Choroid plexus epithelial cell (primary cell): ENCODE measurements around the gene GABRE.
"Not testable (repeated sequence)": the region's sequence is repeated elsewhere in the genome, so short reads cannot be mapped to it uniquely, and the experiment has no call there.

Experiments used
- DNase-seq: peaks from one replicate; pipeline ENCODE4 v3.0.0-alpha.2; 2010; ENCODE audit warnings: low read depth
- H3K4me3 ChIP-seq: 2 replicates; pipeline ENCODE4 v1.5.1; 2011; ENCODE audit warnings: low read depth, mild to moderate bottlenecking, control low read depth, low read length, moderate library complexity
- TF ChIP-seq, protein P1 (sequence below): conservative IDR thresholded peaks from 2 replicates; pipeline ENCODE4 v1.5.1; 2011; ENCODE audit warnings: low read depth, mild to moderate bottlenecking, control low read depth, inconsistent platforms, low read length, moderate library complexity

GABRE gene

DNA sequence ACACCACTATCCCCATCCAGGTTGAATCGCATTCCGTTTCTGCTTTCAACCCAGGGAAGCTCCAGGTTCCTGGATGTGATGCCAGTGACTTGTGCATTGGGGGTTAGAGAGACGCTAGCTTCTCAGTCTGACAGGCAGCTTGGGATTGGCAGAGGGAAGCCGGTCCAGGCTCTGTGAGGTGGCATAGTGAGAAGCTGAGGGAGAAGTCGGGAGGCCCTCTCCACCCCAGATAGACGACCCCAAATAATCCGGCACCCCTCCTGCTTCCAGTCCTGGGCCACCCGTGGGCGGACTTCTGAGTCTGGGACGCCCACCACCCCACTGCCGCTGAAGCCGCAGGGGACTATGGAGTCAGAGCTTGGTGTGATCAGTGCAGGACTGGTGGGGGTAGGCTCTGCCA, 54.4 kb downstream of the GABRE start:
- TF ChIP-seq, protein P1, sequence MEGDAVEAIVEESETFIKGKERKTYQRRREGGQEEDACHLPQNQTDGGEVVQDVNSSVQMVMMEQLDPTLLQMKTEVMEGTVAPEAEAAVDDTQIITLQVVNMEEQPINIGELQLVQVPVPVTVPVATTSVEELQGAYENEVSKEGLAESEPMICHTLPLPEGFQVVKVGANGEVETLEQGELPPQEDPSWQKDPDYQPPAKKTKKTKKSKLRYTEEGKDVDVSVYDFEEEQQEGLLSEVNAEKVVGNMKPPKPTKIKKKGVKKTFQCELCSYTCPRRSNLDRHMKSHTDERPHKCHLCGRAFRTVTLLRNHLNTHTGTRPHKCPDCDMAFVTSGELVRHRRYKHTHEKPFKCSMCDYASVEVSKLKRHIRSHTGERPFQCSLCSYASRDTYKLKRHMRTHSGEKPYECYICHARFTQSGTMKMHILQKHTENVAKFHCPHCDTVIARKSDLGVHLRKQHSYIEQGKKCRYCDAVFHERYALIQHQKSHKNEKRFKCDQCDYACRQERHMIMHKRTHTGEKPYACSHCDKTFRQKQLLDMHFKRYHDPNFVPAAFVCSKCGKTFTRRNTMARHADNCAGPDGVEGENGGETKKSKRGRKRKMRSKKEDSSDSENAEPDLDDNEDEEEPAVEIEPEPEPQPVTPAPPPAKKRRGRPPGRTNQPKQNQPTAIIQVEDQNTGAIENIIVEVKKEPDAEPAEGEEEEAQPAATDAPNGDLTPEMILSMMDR, result no peak

GRCh38 chrX:151919610-151920009, 54.9 kb downstream of the GABRE start:
- TF ChIP-seq, protein P1, result no peak
- H3K4me3 ChIP-seq, result no peak overlapping the region
- DNase-seq, result no peak

More for the DNA sequence above, 54.4 kb downstream of the GABRE start:
- no peak for DNase-seq
- H3K4me3 ChIP-seq, result no peak overlapping the region

DNA sequence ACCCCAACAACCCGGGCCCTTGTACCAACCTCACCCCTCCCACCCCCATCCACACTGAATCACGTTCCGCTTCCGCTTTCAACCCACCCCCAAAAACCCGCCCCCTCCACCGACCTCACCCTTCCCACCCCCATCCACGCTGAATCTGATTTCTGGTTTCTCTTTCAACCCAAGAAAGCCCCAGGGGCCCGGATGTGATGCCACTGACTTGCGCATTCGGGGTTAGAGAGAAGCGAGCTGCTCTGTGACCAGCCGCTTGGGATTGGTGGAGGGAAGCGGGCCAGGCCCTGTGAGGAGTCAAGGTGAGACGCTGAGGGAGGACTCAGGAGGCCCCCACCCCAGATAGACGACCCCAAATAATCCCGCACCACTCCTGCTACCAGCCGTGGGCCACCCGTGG, 55.7 kb downstream of the GABRE start:
- H3K4me3 ChIP-seq, DNase-seq: not testable (repeated sequence)

DNA sequence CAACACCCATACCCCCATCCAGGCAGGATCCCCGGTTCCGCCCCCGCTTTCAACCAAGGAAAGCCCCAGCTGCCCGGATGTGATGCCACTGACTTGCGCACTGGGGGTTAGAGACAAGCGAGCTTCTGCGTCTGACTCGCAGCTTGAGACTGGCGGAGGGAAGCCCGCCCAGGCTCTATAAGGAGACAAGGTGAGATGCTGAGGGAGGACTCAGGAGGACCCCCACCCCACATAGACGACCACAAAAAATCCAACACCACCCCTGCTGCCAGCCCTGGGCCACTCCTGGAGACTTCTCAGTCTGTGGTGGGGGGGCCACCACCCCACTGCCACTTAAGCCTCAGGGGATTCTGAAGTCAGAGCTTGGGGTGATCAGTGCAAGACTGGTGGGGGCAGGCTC, 61.7 kb downstream of the GABRE start, which contains the start of gene MAGEA4:
Gene MAGEA4 (plus strand): TSS at position 110 of the 400 bp plus-strand sequence. CDS start 10,776 bp downstream, outside the sequence.
- no peak for DNase-seq
- no peak within 1 kb of the TSS for H3K4me3 ChIP-seq
- TF ChIP-seq, protein P1, result no peak

DNA sequence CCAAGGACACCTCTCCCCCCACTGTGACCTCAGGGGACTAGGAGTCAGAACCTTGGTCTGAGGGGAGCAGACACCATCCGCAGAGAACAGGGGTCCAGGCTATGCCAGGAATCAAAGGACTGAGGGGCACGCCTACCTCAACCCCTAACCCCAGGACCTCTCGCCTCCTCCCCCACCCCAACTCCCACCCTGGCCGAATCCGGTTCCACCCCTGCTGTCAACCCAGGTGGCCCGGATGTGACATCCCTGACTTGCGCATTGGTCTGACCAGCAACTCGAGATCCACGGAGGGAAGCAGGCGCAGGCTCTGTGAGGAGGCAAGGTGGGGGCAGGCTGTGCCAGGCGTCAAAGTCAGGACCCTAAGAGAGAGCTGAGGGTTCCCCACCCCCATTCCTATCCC, 62.3 kb downstream of the GABRE start:
- TF ChIP-seq, protein P1, result no peak
- no peak for DNase-seq
- H3K4me3 ChIP-seq, result no peak overlapping the region

DNA sequence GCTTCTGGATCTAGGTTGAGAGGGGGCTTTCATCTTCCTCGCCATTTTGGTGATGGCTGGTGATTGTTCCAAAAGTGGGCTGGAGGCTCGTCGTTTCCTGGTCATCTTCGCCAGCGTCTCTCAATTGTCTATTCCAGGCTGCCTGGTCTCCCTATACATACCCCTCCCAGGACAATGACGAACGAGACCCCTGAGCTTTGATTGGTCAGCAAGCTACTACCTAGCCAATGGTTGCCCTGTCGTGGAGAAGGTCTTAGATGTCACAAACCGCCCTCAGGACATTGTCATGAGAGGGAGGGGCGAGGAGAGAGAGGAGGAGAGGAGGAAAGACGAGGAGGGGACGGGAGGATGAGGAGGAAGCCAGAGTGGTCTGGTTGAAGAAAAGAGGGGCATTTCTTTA, 69.5 kb downstream of the GABRE start:
- no peak overlapping the region for H3K4me3 ChIP-seq
- DNase-seq, result no peak
- TF ChIP-seq, protein P1, result no peak
